Stimulated activated CD8-positive, alpha-beta memory T cell treated with anti-CD3 and anti-CD28 coated beads, Interleukin-4, amount 100 ng/mL, for 48 hours (primary cell): ENCODE results near the gene PARP2.
"Not testable (repeated sequence)": the region's sequence is repeated elsewhere in the genome, so short reads cannot be mapped to it uniquely, and the experiment has no call there.

Experiments used
- DNase-seq: peaks from one replicate; pipeline ENCODE4 v3.0.0-alpha.2; 2020

Gene PARP2

DNA sequence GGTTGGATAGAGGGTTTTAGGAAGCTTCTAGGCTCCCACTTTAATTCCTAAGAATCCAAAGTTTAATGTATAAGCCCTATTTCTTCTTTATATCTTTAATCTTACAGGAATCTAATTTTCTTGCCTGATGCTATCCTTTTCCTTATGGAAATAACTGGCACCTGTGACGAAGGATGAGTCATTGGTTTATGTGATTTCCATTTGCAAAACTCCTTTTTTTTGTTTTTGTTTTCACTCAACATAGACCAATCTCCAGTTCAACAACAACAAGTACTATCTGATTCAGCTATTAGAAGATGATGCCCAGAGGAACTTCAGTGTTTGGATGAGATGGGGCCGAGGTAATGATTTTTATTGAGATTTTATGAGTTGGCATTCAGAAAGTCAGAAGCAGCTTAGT, 6.8 kb downstream of the PARP2 start:
- no peak for DNase-seq

DNA sequence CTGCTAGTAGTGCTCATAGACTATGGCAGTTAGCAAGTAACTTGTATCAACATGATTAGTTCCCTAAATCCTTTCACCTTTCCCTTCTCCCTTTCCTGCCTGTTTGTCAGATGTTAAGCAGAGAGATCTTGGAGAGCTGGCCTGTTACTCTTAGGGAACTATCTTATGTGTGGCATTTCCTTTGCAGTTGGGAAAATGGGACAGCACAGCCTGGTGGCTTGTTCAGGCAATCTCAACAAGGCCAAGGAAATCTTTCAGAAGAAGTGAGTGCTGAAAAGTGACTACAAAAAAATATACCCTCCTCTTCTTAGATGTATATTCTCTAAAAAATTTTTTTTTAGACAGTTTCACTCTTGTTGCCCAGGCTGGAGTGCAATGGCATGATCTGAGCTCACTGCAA, 7.4 kb downstream of the PARP2 start:
- DNase-seq: no peak

DNA sequence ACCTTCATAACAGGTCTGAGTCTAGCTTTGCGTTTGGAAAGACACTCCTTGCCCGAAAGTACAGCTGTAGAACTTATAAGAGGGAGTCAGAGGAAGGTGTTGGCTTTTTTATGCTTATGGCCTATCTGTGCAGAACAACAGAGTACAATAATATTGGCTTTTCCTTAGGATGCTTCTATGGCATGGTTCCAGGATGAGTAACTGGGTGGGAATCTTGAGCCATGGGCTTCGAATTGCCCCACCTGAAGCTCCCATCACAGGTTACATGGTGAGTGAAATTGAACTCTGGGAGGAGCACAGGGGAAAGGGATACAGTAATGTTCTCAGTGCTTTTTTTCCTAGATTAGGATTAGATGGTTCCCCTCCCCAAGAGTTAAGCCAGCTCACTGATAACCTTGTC, 13.0 kb downstream of the PARP2 start:
- DNase-seq: no peak

DNA sequence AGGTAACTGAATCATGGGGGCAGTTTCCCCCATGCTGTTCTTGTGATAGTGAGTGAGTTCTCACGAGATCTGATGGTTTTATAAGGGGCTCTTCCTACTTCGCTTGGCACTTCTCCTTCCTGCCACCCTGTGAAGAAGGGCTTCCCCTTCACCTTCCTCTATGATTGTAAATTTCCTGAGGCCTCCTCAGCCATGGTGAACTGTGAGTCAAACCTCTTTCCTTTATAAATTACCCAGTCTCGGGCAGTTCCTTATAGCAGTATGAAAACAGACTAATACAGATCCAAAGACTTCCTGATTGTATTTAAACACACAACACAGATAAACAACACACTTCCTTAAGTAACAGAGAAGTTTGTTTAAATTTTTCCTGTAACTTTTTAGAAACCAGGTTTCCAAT, 15.0 kb downstream of the PARP2 start:
- DNase-seq: not testable (repeated sequence)

DNA sequence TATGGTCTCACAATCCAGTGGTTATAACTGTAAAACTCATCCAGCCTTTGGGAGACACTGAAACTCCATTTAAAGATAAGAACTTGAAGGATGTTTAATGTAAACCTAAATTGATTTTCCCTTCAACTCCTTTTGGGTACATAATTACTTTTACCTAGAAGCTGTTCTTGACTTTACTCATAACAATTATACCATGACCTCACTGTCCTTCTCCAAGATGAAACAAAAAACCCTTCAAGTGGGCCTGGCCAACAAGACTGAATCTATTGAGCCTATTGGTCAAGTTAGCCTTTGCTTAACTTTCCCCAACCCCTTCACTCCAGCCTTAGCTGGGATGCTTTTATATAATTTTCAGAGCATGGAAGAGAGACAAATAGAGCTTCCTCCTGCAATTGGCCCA, 22.5 kb downstream of the PARP2 start:
- DNase-seq: no peak

DNA sequence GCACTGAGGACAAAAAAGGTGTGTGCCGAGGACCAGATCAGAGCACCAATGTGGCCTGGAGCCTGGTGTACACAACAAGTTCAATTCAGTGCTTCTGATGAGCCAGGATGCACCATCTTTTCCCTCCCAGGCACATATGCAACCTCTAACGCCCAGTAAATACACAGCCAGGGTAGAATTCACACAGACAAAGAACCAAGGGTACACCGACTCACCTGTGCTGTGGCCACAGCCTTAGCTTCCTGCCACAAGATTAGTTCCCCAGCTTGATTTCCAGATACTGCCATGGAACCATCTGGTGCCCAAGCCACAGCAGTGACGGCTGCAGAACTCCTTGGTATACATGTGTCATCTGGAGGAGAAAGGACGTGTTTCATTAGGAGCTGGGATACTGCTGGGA, 29.4 kb downstream of the PARP2 start:
- no peak for DNase-seq

DNA sequence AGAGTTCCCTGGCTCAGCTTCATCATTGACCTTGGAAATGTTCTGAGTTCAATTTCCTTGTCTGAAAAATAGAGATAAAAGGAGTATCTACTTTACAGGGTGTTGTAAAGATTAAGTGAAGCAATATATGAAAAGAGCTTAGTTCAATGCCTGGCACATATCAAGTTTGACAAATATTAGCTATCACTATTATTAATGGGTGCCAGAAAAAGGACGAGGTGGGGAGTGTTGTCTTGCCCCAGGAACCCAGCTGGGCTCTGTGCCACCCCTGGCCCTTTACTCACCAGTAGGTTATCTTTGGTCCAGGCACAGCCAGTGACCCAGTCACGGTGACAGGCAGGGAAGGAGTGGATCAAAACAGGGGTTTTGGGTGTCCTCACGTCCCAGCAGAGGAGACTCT, 32.0 kb downstream of the PARP2 start:
- DNase-seq: no peak

DNA sequence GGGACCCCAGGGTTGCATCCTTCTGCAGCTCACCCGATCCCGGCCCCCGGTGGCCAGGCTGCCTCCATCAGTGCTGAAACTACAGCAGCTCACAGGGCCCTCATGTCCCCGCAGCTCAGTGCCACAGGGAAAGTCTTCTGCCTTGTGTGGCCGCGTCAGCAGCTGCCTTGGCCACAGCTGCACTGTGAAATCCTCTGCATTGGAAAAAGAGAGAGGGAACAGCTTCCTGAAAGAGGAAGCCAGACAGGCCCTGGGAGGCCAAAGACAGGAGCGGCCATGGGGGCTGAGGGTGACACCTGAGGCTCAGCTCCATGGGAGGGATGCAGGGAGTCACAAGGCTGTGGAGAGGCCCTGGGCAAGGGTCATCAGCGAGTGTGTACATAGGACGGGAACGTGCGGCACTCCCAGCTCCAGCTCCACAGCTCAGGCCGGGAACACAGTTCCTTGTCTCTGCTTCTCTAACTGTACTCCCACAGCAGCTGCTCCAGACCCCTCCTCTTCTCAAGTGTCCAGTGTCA, 32.7 kb downstream of the PARP2 start:
- no peak for DNase-seq

DNA sequence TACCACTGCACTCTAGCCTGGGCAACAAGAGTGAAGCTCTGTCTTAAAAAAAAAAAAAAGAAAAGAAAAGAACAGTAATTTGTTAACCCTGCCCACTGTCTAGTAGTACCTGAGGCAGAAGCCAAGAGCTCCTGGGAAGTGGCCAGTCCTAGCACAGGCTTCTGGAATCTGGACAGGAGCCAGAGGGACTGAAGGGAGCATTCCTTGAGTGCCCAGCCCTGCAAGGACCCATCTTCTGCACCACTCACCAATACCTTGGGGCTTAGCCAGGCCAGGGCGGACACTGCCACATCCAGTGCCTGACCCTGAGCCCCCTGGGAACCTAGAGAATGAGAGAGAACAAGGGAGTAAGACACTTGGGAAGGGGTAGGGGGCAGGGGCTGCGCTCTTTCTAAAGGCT, 33.7 kb downstream of the PARP2 start:
- no peak for DNase-seq

DNA sequence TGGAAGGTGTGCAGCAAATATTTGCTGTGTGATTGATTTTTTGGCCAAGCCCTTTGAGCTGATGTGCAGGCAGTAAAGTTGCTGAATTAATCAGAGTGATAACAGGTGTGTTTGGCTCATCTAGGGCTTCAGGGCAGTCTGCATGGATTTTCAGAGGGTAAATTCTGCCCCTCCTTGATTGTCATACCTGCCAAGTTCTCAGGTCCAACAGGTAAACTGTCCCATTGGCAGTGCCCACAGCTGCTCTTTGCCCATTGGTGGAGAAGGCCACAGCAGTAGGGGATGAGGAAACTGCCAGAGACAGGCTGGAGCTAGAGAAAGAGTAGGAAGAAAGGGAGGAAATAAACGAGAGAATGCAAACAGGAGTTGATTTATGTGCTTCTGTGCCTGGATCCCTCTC, 36.3 kb downstream of the PARP2 start:
- DNase-seq: no peak

DNA sequence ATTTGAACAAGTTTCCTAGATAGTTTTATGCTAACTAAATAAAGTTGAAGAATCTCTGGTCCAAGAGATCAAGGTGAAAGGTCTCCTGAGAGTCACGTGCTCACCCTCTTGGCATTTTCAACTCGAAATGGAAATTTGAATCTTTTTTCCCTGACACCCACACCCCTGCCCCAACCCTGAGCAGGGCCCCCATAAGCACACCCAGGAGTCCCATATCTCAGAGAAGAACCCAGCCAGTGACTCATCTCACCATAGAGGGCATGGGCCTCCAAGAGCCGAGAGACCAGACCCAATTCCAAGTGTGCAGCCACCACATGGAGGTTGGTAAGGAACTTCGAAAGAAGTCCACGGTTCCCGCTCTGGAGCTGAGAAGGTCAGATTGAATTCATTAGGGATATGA, 37.2 kb downstream of the PARP2 start:
- DNase-seq: no peak

DNA sequence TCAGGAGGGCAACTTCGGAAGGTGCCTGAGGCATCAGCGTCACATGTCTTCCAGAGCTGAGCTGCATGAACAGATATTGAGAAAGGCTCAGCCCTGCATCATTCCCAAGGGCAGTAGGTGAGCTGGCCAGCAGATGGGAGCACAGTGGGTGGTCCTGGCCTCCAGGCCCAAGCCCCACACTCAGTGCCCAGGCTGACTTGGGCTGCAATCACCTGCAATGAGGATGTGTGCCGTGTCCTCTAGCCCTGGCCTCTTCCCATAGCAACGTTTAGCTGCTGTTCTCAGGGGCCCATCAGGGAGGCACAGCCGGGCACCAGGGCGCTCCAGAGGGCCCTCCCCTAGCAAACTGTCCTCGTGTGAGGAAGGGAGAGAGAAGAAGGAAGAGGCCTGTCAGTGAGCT, 37.9 kb downstream of the PARP2 start:
- no peak for DNase-seq

DNA sequence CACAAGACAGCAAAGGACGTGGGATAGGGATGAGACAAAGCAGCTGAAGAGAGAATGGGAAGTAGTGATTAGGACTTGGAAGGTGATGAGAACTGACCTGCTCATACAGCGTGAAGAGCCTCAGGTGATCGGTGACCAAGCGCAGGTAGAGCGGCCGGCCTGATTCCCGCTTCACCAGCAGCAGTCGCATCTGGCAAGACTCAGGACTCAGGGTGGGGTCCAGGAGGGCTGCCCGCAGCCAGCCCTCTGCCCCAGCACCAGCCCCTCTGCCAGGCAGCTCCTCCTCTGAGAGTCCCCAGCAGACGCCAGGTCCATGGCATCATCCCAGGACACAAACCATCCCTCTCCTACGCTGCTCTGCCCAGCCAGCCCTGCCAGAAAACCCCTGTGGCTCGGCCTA, 39.1 kb downstream of the PARP2 start:
- DNase-seq: no peak

DNA sequence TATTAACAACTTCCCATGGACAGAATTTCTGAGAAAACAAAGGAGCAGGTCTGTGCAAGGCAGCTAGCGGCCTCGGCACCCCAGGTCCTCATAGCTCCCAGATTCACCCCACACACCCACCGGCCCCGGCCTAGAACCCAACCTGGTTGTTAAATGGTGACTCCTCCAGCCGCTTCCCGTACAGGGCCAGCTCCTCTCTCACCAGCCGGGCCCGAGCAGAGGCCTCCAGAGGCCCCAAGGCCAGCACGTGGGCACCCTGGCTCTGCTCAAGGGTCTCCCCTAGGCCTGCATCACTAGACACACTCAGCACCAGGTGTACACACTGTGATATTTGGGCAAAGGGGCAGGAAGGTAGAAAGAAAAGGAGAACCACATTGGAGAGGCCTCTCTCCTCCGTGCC, 39.6 kb downstream of the PARP2 start:
- no peak for DNase-seq

DNA sequence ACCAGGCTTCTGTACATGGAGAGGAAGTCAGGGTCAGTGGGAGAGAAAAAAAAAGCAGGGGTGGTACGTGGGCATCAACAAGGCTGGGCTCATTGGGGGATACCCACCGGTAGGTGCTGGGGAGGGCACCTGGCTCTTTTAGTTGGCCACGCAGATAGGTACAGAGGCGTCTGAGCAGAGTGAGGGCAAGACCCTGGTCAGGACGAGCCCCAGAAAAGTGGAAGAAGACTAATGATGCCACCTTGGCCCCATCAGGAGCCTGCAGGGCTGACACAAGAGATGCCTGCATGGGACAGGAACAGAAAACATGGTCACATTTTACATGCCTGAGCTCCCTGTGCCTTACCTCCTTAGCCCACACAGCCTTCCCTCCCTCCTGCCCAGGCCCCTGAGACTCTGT, 40.2 kb downstream of the PARP2 start:
- DNase-seq: no peak

DNA sequence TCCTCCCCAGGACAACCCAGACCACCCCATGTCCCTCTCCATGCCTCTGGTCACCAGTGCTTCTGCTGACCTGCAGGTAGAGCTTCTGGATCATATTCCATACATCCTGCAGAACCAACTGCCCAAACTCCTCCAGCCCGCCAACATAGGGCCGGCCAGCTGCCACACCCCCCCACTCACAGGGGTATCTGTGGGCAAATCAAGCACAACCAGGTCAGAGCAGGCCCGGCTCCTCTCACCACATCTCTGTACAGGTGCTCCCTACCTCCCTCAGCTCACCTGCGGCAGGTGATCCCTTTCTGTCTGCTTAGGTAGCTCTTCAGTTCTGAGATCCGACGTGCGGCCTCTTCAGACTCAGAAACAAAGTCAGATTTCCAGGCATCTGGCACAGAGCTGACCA, 40.9 kb downstream of the PARP2 start:
- DNase-seq: no peak

DNA sequence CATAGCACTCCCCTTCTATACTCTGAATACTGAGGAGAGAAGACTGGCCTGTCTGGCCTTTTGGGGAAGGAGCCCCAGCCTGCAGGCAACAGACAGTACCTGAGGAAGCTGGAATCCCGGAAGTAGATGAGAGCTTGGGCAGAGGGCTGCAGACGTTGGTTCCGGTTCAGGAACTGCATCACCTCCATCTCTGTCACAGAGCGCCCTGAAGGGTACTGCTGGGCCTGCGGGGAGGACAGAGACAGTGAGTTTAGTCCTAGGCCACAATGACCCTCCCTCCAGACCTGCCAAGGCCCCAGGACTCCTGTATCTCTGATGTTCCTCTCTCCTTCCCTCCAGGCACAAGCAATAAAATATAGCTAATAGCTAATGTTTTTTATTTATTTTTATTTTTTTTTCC, 41.5 kb downstream of the PARP2 start:
- DNase-seq: no peak

DNA sequence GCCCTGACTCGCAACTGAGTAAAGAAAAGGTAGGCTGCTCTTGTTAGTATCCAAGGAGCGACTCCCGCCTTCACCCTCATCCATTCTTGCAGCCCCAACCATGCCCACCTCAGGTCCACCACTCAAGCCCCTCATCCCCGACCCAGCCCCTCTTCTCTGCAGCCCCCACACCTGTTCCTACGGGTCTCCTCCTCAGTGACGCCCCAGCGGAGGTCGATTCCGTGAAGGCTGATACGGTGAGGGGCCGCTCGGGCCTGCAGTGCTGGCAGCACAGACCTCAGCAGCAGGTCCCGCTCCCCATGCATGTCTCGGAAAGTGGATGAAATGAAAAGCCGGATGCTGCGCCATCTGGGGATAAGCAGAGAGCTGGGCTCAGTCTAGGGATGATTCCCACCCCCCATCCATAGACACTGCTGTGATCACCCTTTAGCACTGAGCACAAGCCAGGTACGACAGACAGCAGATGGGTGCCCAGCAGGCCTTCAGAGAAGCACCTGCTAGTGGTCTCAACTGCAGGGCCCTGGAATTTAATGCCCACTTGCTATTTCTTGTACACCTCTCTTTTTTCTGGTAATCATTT, 42.9 kb downstream of the PARP2 start:
- DNase-seq: no peak

DNA sequence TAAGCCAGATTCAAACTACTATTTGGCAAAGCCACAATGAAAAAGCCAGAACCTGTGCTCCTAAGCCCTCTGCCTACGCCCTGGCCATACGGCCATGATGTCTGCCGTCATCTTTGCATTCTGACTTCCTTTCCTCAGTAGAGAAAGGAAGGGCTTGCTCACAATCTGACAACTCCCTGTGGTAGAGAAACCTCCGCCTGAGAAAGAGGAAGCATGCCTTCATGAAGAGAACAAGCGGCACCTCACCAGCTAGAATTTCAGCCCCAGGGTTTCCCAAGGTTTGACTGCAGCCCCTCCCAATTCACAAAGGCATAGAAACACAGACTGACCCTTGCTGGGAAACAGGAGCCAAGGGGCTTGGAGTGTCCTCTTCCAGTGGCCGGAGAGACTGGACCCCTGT, 44.1 kb downstream of the PARP2 start:
- DNase-seq: no peak

DNA sequence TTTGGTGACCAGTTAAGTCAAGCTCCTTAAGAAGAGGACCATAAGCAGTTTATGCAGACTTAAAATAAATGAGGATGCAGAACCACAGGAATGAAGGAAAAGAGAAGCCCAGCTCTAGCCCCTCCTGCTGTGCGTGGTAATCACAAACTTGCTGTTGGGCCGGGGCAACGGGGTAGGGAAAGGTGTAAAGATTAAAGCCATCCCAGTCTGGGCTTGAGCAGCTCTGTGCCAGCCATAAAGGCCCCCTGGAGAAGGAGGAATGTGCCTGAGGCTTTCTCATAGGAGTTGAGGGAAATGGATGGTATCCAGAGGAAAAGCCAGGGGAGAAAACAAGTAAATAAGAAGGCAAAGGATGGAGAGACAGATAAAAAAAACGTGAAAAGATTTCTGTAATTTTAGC, 44.7 kb downstream of the PARP2 start:
- no peak for DNase-seq

DNA sequence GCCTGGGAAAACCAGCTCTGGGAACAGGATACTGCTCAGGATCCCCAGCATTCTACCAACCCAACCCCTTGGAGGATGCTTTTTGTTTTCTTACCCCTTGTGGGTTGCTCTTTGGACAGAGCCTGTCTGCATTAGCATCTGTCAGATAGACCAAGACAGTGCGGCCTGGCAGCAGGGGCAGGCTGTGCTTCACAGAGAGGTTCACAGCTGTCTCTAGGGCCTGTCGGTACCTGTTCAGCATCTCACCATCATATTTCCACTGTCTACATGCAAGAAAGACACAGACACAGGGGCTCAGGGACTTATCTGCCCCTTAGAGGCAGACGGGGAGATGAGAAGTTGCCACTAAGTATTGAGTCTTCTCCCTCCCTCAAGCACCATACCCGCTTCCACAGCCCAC, 48.1 kb downstream of the PARP2 start:
- DNase-seq: no peak

DNA sequence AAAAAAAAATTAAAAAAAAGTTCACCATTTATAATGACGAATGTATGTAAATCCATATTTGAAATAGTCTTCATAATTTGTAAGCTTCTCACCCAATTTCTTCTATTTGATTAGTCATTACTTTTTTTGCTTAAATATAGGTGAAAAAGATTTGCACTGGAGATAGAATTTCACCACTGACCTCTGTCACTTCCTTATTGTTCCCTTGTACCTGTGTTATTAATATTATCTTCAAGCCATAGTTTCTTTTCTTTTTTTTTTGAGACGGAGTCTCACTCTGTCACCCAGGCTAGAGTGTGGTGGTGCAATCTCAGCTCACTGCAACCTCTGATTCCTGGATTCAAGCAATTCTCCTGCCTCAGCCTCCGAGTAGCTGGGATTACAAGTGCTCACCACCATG, 54.1 kb downstream of the PARP2 start:
- no peak for DNase-seq

DNA sequence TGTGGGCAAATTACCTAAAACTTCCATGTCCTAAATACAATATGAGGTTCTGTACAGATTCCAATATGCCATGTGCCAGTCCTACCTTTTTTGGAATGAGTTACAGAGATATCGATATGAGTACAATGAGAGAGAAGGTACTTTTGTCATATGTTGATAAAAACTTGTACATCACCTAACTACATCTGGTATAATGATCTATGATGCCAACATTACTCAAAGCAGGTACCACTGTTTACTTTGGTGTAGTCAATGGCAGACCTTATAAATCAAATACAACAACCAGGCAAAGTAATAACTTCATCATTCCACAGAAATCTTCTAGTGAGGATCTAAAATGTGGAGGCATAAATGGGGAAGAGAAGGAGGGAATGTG, 57.1 kb downstream of the PARP2 start:
- DNase-seq: no peak

DNA sequence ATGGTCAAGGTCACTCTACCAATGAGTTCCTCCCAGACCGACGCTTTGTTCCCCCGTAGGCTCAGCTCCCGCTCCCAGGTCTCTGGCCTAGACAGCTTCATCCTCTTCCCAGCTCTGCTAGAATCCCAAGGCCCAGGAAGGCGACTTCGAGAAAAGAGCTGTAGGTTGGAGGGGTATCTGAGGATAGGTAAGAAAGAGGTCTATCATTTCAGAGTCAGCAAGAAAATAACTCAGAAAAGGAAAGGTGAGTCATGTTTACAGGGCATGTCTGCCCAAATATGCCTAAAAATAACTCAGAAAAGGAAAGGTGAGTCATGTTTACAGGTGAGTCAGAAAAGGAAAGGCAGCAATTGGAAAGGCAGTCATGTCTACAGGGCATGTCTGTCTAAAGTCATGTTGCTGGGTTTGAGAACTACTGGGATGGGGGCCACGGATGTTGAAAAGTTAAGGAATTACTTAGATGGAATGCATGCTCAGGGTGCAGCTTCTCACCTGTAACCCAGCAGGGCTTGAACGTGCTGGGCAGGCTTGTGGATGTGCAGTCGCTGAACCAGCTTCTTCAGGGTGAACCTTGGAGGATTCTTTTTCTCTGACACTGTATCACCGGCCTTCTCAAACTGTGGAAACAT, 57.6 kb downstream of the PARP2 start:
- peak; percentile 38 for DNase-seq

DNA sequence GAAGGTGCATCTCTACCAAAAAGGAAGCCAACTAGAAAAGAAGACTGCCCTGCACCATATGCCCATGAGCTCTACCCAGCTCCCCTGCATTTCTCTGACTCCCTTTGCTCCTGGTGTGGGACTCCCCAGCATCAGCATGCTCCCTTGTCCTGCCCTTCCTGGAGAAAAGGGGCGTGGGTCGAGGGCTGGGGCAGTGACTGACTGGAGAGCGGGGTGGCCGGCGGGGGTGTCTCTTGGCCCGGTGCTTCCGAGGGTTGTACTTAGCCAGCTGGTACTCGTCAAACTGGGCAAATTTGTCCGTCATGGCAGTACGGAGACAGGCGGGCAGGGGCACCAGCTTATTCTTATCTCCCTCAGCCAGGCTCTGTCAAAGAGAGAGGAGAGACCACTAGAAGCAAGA, 60.1 kb downstream of the PARP2 start:
- no peak for DNase-seq
